ENCODE measurements around the gene NPY.
"Not testable (repeated sequence)": the region's sequence is repeated elsewhere in the genome, so short reads cannot be mapped to it uniquely, and the experiment has no call there.

The NPY gene

DNA sequence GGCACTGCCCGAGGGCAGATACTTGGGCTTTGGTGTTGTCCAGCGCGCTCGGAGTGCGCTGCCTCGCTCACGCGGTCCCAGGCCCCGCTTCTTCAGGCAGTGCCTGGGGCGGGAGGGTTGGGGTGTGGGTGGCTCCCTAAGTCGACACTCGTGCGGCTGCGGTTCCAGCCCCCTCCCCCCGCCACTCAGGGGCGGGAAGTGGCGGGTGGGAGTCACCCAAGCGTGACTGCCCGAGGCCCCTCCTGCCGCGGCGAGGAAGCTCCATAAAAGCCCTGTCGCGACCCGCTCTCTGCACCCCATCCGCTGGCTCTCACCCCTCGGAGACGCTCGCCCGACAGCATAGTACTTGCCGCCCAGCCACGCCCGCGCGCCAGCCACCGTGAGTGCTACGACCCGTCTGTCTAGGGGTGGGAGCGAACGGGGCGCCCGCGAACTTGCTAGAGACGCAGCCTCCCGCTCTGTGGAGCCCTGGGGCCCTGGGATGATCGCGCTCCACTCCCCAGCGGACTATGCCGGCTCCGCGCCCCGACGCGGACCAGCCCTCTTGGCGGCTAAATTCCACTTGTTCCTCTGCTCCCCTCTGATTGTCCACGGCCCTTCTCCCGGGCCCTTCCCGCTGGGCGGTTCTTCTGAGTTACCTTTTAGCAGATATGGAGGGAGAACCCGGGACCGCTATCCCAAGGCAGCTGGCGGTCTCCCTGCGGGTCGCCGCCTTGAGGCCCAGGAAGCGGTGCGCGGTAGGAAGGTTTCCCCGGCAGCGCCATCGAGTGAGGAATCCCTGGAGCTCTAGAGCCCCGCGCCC, at the start of gene NPY:
NPY (plus strand) TSS at position 294 of the 802 bp plus-strand sequence. CDS start 1,051 bp downstream, outside the sequence.
- DNase-seq: peak; percentile 52

DNA sequence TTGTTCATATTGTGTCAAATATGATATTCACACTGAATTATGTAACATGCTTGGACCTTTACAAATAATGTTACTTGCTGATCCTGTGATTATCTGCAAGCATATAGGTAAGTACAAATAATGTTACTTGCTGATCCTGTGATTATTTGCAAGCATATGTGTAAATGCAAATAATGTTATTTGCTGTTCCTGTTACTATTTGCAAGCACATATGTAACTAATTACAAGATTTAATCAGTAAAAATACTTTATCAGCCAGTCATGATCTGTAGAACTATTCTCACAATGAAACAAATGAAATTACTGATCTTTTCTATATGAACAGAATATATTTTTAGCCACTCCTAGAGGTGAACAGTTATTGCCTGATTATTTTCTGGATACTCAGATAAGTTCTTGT, 44.7 kb upstream of the NPY start:
- no peak for DNase-seq

DNA sequence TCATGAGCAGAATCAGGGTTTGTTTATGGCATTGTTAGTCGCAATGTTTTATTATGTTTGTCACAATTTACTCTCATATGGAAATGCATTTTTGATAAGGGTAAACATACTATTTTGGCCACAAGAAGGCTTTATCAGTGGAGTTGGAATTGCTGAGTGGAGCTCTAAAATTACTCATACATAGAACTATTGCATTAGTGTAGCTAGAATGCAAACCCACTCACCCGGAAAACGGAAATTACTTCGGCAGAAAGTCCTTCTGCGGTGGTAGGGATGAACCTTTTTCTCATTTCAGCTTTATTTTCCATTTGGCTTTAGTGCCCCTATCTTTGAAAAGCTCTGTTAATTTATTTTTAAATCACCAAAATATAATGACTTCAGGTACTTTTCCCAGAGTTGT, 42.8 kb upstream of the NPY start:
- DNase-seq: no peak

DNA sequence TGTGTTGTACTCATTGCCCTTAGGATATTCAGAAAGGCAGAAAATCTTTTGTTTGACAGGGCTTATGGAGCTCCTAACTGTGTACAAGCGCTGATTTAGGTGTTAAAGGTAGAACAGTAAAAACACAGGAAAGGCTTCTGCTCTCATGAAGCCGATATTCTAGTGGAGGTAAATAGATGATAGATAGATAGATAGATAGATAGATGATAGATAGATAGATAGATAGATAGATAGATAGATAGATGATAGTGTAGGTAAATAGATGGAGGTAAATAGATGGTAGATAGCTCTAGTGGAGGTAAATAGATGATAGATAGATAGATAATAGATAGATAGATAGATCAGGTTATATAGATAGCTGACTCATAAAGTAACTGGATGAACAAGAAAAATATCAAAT, 39.4 kb upstream of the NPY start:
- DNase-seq: no peak

DNA sequence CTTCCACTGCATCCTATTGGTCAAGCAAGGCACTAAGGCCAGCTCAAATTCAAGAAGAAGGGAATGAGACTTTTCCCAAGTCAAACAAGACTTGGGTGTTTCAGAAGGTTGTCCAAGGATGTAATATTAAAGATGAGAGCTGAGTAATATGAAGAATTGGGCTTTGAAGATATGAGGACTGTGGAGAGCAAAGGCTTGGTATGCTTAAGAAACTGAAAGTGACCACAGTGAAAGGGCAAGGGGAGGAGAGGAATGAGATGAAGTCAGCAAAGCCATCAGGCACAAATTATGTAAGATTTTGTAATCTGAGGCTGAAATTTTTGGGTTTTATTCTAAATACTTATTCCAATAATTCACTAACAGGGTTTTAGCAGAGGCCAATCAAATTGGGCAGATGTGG, 38.6 kb upstream of the NPY start:
- DNase-seq: no peak

DNA sequence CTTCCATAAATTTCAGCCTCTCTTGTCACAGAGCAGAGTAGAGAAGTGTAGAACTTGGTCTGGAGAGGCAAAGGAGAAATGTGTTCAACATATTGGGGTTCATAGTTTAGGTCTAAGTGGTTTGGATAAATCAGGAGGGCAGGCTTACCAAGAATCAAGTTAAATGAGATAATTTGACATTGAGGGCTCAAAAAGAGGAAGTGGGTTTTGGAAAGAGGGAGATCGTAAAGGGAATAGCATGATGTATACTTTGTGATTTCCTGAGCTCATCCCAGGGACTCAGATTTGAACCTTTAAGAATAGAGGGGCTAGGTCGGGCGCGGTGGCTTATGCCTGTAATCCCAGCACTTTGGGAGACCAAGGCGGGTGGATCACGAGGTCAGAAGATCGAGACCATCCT, 34.7 kb upstream of the NPY start:
- DNase-seq: no peak

DNA sequence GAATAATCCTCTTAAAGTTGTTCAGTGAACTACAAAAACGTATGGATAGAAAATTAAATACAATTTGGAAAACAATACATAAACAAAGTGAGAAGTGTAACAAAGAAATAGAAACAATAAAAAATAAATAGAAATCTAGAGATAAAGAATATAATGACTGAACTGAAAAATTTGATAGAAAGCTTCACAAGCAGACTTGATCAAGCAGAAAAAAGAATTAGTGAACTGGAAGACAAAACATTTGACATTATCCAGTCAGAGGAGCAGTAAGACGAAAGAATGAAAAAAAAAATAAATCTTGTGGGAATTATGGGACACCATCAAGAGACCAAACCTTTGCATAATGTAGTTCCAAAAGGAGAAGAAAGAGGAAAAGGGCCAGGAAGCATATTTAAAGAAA, 32.4 kb upstream of the NPY start:
- no peak for DNase-seq

DNA sequence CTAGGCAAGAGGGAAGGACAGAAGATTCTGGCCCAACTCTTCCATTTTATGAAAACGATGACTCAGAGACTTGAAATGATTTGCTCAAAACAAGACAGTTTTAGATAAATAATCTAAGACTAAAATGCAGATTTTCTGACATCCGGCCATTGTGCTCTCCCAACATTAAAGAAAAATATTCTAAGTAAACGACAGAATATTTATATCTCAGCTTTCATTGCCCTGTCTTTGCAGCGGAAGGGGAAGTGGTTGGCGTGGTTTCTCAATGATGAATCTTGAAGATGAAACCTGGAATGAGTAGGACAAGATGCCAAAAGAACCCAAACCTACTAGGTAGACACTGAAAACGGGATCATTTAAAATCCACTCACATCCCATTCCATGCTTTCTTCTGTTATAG, 28.9 kb upstream of the NPY start:
- no peak for DNase-seq

DNA sequence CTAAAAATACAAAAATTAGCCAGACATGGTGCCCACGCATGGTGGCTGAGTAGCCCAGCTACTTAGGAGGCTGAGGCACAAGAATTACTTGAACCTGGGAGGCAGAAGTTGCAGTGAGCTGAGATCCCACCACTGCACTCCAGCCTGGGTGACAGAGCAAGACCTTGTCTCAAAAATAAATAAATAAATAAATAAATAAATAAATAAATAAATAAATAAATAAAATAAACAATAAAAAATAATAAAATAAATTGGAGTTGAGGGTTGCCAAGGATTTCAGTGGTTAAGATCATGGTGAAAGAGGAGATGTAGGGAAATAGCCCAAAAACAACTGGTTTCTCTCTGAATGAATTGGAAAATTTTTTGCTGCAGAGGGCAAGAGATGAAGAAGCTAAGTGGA, 25.7 kb upstream of the NPY start:
- DNase-seq: not testable (repeated sequence)

DNA sequence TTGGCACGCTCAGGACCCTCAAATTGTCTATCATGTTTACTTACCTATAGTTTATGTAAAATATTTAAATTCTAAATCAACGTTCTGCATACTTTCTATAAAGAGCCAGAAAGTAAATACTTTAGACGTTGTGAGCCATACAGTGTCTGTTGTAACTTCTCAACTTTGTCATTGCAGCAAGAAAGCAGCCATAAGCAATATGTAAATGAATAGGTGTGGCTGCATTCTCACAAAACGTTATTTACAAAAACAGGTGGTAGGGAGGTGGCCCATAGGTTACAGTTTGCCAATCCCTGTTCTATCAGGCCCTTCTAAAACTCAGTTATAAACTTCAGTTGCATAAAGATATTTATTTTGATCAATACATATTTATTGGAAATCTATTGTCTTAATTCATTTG, 12.1 kb upstream of the NPY start:
- DNase-seq: no peak

DNA sequence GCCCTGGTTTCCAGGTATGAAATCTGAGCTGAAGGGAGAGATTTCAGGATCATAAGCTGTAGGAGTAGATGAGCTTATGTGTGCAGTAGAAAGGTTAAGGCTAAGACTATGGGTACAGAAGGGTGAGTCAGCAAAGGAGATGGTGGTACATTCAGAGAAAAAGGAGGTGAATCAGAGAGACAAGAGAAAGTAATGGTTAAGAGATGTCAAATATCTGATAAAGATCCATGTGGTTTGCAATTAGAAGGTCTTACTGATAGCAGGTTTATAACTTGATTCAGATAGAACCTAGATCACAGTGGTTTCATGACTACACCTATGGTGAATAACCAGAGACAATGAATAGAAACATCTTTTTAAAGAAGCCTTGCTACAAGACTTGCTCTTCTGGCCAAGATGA, 4.5 kb upstream of the NPY start:
- no peak for DNase-seq

DNA sequence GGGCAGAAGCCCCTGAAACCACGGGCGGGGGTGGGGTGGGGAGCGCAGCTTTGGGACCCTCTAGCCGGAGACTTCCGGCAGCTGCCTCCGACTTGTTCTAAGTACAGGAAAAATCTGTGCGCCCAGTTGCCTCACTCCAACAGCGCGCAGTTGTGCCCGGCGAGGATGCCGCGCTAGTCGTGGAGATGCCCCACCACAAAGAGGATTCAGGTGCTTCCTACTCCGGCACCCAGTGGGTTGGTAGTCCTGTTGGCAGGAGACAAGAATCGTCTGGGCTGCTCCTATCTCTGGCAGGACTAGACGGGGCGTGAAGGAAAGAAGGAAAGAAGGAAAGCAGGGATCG, 465 bp upstream of the NPY start:
- peak; percentile 42 for DNase-seq

DNA sequence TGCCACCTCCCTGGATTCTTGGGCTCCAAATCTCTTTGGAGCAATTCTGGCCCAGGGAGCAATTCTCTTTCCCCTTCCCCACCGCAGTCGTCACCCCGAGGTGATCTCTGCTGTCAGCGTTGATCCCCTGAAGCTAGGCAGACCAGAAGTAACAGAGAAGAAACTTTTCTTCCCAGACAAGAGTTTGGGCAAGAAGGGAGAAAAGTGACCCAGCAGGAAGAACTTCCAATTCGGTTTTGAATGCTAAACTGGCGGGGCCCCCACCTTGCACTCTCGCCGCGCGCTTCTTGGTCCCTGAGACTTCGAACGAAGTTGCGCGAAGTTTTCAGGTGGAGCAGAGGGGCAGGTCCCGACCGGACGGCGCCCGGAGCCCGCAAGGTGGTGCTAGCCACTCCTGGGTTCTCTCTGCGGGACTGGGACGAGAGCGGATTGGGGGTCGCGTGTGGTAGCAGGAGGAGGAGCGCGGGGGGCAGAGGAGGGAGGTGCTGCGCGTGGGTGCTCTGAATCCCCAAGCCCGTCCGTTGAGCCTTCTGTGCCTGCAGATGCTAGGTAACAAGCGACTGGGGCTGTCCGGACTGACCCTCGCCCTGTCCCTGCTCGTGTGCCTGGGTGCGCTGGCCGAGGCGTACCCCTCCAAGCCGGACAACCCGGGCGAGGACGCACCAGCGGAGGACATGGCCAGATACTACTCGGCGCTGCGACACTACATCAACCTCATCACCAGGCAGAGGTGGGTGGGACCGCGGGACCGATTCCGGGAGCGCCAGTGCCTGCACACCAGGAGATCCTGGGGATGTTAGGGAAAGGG, 913 bp downstream of the NPY start:
- DNase-seq: no peak

DNA sequence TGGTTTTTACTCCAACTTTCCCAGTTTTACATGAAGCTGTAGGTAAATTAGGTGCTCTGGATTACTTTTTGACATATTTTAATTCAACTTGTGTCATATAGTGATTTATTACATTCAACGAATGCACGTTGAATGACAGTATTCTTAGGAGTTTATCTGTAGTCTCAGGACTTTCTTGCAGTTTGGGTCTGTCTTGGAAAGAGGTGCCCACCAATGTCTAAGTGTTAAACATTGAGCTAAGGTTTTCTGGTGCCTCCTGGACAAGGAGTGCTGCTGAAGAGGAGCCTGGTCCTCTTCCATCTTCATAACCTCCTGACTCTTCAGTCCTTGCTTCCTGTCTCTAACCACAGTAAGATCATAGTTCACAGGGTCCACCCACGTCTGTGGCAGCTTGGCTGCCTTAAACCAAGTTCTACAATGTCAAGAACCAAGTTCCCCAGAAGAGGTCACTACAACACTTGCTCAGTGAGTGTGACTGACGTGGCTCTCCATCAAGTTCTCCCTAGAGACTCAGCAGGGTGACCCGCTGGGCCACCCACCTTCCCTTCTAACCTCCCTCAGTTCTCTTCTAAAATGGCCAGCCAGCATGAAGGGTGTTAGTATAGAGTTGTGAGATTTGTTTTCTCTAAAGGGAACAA, 6.1 kb downstream of the NPY start:
- peak; percentile 66 for DNase-seq

DNA sequence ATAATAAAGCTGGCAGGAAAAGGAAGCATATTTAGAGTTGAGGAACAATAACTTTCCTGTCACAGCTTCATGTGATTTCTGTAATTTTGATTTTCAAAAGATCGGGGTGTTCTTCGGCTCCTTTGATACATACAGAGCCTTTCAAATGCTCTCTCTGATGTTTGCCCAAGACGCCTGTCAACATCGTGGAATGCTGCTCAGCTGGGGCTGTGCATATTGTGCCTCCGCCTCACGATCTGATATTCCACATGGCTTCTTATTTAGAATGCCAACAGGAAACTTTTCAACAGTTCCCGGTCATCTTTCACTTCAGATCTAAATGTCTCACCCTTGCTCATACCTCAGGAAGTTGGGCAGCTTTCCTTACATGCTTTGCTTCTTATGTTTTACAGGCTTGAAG, 7.3 kb downstream of the NPY start:
- DNase-seq: no peak

DNA sequence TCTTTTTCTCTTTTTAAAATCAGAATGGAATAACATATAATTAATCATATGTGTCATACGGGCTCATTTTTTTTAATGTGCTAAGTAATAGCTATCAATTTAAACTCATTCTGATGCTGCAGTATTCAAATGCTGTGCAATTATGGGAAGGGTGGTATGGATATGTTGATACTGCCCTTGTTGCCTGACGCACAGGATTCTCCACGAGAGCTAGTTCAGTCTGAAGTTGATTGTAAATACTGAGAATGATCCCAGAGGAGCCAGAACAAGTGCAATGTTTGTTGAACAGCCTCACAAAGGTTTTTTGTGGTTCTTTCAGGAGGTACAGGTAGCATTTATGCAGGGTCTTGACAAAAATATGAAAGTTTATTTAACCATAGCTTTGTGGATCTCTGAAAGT, 13.4 kb downstream of the NPY start:
- peak; percentile 34 for DNase-seq

DNA sequence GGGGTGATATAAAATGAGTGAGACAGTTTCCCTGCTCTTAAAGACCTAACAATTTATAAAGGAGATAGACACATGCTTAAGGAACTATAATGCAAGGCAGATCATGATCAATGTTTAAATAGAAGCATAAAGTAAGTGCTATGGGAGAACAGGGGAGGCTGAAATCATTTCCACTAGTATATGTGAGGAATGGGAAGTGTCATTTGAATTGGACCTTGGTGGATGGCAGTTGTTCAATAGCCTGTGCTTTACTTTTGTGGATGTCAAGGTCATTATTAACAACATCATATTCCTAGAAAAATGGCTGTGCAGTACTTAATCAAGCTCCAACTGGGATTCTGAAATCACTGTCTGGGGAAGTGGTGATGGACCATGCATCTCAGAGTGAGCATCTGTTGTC, 14.7 kb downstream of the NPY start:
- DNase-seq: no peak

DNA sequence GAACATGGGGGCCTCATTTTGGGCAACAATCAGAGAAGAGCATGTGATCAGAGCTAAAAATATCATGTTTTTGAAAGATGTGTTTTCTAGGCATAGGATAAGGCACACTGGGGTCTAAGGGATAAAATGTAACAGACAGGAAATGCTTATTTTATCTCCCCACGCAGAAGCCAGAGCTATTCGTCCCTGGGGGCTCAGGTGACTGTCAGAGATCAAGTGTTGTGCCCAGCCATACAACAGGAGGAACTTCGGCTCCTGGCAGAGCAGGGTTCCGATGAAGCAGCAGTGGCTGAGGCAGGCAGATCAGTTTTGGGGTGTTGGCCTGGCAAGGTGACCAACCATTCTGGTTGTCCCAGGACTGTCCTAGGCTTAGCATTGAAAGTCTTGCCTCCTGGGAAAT, 15.2 kb downstream of the NPY start:
- DNase-seq: no peak

DNA sequence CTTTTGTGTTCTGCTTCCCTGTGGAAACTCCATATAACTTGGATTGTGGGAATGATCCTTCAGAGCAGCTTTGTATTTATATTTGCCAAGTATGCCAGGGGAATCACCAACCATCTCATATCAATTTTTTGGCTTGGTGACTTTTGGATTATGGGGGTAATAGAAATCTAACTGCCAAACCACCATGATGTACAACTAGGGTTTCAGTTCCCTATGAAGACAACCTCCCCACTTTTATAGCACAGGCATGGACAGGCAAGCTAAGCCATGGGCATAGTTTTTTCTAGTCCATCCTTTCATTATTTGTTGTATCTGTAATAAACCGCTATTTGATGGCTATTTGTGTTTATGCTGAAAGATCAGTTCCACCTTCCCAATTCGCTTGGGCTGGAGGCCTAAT, 17.7 kb downstream of the NPY start:
- DNase-seq: no peak

DNA sequence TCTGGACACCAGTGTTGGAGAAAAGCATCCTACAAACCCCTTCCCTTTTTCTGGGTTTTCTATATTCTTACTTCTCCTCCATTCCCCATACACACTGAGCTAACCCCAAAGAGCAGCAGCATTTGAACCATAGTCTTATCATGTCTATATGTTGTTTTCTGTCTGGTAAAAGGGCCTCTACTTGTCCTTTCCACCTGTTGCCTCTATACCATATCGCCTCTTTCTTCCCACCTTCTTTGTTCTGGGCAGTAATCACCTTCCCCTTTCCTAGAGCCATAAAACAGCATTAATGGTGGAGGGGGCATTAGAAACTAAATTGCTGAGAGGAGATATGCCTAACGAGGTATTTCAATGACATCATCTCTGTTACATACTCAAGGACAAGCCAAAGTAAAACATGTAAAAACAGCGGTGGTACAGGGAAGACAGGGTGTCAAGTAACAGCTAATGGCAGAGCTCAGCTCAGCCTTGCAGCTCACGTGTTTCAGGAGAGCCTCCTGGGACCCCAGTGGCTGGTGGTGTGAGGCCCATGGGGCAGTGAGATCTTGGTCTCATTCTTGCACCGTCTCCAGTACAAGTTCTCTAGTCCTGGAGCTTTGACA, 20.6 kb downstream of the NPY start:
- DNase-seq: no peak

DNA sequence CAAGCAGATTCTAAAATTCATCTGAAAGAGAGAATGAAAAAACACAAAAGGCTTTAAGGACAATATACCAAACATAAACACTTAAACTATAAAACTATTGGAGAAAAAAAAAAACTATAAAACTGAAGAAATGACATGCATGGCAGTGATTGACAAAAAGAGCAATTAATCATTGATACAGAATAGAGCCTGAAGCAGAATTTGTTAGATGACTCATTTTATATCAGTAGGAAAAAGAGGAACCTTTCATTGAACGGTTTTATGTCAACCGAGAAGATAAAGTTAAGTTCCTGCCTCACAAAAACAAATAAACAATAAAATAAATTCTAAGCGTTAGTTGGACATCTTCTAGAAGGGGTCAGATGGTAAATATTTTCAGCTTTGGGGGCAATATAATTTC, 23.3 kb downstream of the NPY start:
- DNase-seq: no peak

DNA sequence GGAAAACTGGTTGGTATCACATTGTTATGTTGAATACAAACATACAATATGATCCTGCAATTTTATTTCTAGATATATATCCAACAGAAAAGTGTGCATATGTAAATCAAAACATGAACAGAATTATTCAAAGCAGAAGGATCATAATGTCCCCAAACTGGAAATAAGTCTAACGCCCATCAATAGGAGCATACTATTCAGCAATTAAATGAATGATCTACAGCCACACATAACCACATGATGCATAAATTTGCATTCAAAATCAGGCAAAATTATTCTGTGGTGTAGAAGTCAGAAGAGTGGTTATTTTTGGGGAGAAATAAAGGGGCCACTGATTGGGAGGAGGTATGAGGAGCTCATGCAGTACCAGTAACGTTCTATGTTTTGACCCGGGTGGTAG, 28.6 kb downstream of the NPY start:
- no peak for DNase-seq

DNA sequence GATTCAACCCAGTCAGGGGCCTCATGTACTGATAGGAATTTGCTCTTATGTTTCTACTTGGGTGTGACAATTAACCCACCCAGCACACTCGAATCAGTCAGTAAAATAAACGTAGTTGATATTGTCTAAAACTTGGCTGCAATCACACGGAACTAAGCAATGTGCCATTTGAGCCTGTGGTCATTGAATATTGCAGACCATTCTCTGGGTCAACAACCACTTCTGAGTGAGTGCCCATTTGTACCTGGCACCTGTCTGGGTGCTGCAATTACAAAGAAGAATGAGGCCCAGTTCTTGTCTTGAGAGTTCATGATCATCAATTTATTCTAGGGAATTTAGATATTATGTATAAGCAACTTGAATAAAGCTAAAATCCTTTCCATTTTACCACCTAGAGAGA, 29.8 kb downstream of the NPY start:
- no peak for DNase-seq

DNA sequence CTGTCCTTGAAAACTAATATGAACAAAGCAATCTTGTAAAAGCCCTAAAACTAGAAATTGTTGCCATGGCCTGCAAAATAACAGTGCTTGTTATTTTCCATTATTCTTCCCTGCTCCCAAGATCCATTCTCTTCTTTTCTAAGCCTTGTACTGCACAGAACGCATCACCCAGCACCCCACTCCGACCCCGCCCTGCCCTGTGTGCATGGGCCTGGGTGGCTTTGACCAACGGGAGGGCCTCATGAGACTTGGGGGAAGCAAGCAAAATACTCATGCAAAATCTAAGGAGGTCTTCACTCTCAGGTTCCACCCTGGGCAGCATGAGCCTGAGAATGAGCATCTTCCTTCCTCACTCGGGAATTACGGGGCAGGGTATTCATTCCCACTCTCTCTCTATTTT, 32.4 kb downstream of the NPY start:
- DNase-seq: no peak
